GM23338 (cell line): Measurements from ENCODE around the gene CSNK1E. TPM values are rescaled to one million over a fixed set of nuclear protein-coding genes. Genes with fewer than 3 reads are reported as not detected.

ENCODE experiments used
- ATAC-seq: fragments of 200-7000 bp; cut with Tn5 transposase; 3 replicates; pipeline ENCODE4 v1.9.1; 2020
- DNase-seq: peaks from one replicate; pipeline ENCODE4 v3.0.0-alpha.2; 2015; ENCODE audit warnings: low spot score
- H2AFZ ChIP-seq: fragments of 200-600 bp; sonication (generic); 2 replicates; pipeline ENCODE4 v1.8.0; 2016; ENCODE audit warnings: antibody characterized with exemption, mild to moderate bottlenecking, moderate library complexity
- H3F3A ChIP-seq: fragments of 200-600 bp; sonication (generic); replicated peaks from 2 replicates; pipeline ENCODE4 v1.8.0; 2017; ENCODE audit warnings: antibody characterized with exemption, mixed run types, low read depth
- H3K27ac ChIP-seq: fragments of 200-600 bp; sonication (generic); 2 replicates; pipeline ENCODE4 v1.6.1; 2016; ENCODE audit warnings: low read depth
- H3K27me3 ChIP-seq: fragments of 200-600 bp; sonication (generic); 2 replicates; pipeline ENCODE4 v1.8.0; 2016; ENCODE audit warnings: mild to moderate bottlenecking, mixed run types, moderate library complexity; ENCODE audit not compliant: insufficient read depth
- H3K36me3 ChIP-seq: fragments of 200-600 bp; sonication (generic); 2 replicates; pipeline ENCODE4 v1.8.0; 2016; ENCODE audit warnings: mild to moderate bottlenecking; ENCODE audit not compliant: insufficient read depth
- H3K4me1 ChIP-seq: fragments of 200-600 bp; sonication (generic); 2 replicates; pipeline ENCODE4 v1.8.0; 2016; ENCODE audit warnings: mild to moderate bottlenecking, moderate library complexity; ENCODE audit not compliant: insufficient read depth
- H3K4me2 ChIP-seq: fragments of 200-600 bp; sonication (generic); 2 replicates; pipeline ENCODE4 v1.7.1; 2017; ENCODE audit warnings: mixed run types
- H3K4me3 ChIP-seq: fragments of 200-600 bp; sonication (generic); 2 replicates; pipeline ENCODE4 v1.6.1; 2016; ENCODE audit warnings: mixed run types
- H3K79me2 ChIP-seq: fragments of 200-600 bp; sonication (generic); replicated peaks from 2 replicates; pipeline ENCODE4 v1.8.0; 2017; ENCODE audit warnings: mild to moderate bottlenecking; ENCODE audit not compliant: insufficient read depth
- H3K9me2 ChIP-seq: fragments of 200-600 bp; sonication (generic); 2 replicates; pipeline ENCODE4 v1.8.0; 2017; ENCODE audit not compliant: insufficient read depth
- H4K20me1 ChIP-seq: fragments of 200-600 bp; sonication (generic); replicated peaks from 2 replicates; pipeline ENCODE4 v1.8.0; 2017; ENCODE audit warnings: mild to moderate bottlenecking; ENCODE audit not compliant: insufficient read depth
- H3K27ac Mint-ChIP-seq: 2 replicates; pipeline ENCODE4 v1.8.0; 2020; ENCODE audit warnings: inconsistent platforms, mild to moderate bottlenecking, moderate library complexity, mixed read lengths
- H3K27me3 Mint-ChIP-seq: 3 replicates; pipeline ENCODE4 v1.8.0; 2022; ENCODE audit warnings: low read depth, mild to moderate bottlenecking, moderate library complexity, mixed read lengths, inconsistent platforms; ENCODE audit not compliant: insufficient read depth, poor library complexity
- H3K36me3 Mint-ChIP-seq: 3 replicates; pipeline ENCODE4 v1.8.0; 2021; ENCODE audit warnings: low read depth, mild to moderate bottlenecking, inconsistent platforms, moderate library complexity, mixed read lengths
- H3K4me1 Mint-ChIP-seq: 3 replicates; pipeline ENCODE4 v1.8.0; 2020; ENCODE audit warnings: mild to moderate bottlenecking, inconsistent platforms, mixed read lengths
- H3K4me3 Mint-ChIP-seq: 3 replicates; pipeline ENCODE4 v1.8.0; 2021; ENCODE audit warnings: moderate library complexity, mild to moderate bottlenecking, inconsistent platforms, mixed read lengths
- H3K9me3 Mint-ChIP-seq: 3 replicates; pipeline ENCODE4 v1.8.0; 2020; ENCODE audit warnings: moderate library complexity, mild to moderate bottlenecking, inconsistent platforms, mixed read lengths
- CREB1 ChIP-seq: fragments of 250-450 bp; sonication (Bioruptor Pico); IDR thresholded peaks from 2 replicates; pipeline ENCODE4 v1.5.0; 2020; ENCODE audit warnings: low read depth, mild to moderate bottlenecking, moderate library complexity
- CTCF ChIP-seq, 2 experiments: fragments of 200-600 bp in 1 of 2; sonication (generic) in 1 of 2; conservative IDR thresholded peaks; 2 replicates each; pipeline versions ENCODE4 v1.5.1 to v1.6.1; 2016 to 2017; ENCODE audit warnings: antibody characterized with exemption in 2 of 2, low read depth in 2 of 2, mild to moderate bottlenecking in 2 of 2, moderate library complexity in 1 of 2
- ETS1 ChIP-seq: IDR thresholded peaks from 2 replicates; pipeline ENCODE4 v1.6.1; 2016; ENCODE audit warnings: antibody characterized with exemption
- EZH2 ChIP-seq: fragments of 200-600 bp; sonication (generic); IDR thresholded peaks from one replicate; pipeline ENCODE4 v1.8.0; 2017; ENCODE audit warnings: antibody characterized with exemption, mild to moderate bottlenecking, low read depth; ENCODE audit not compliant: unreplicated experiment
- EZH2phosphoT487 ChIP-seq: fragments of 200-600 bp; sonication (generic); IDR thresholded peaks from one replicate; pipeline ENCODE4 v1.8.1; 2018; ENCODE audit warnings: antibody characterized with exemption; ENCODE audit not compliant: unreplicated experiment
- JUNB ChIP-seq: IDR thresholded peaks from one replicate; pipeline ENCODE4 v1.6.1; 2016; ENCODE audit warnings: antibody characterized with exemption; ENCODE audit not compliant: unreplicated experiment
- NANOG ChIP-seq: IDR thresholded peaks from 2 replicates; pipeline ENCODE4 v1.6.1; 2016; ENCODE audit warnings: antibody characterized with exemption, borderline replicate concordance
- POLR2AphosphoS5 ChIP-seq: IDR thresholded peaks from 2 replicates; pipeline ENCODE4 v1.6.1; 2016; ENCODE audit warnings: antibody characterized with exemption, low read depth
- REST ChIP-seq: IDR thresholded peaks from one replicate; pipeline ENCODE4 v1.6.1; 2018; ENCODE audit warnings: antibody characterized with exemption; ENCODE audit not compliant: unreplicated experiment
- STAT1 ChIP-seq: IDR thresholded peaks from one replicate; pipeline ENCODE4 v1.6.1; 2016; ENCODE audit warnings: antibody characterized with exemption; ENCODE audit not compliant: unreplicated experiment
- ZNF114 ChIP-seq: fragments of 250-450 bp; sonication (Bioruptor Pico); IDR thresholded peaks from 2 replicates; pipeline ENCODE4 v1.5.0; 2020; ENCODE audit warnings: mild to moderate bottlenecking, moderate library complexity
- ZNF331 ChIP-seq: fragments of 250-450 bp; sonication (Bioruptor Pico); IDR thresholded peaks from 2 replicates; pipeline ENCODE4 v1.5.0; 2020; ENCODE audit warnings: low read depth, mild to moderate bottlenecking, moderate library complexity
- ZNF462 ChIP-seq: fragments of 250-450 bp; sonication (Bioruptor Pico); IDR thresholded peaks from 2 replicates; pipeline ENCODE4 v1.5.0; 2020; ENCODE audit warnings: mild to moderate bottlenecking, moderate library complexity
- polyA plus RNA-seq: library from polyadenylated mRNA; unstranded; fragments of >200 nt; fragmentation: Nextera tagmentation; extraction: Ambion mirVana; gene quantifications from 2 replicates; pipeline ENCODE4 v1.2.1, GENCODE V29; 2016
- total RNA-seq: library from RNA; depleted of rRNA; stranded (reverse); fragments of >200 nt; shearing (Covaris generic); gene quantifications from 2 replicates; pipeline ENCODE4 v1.2.3, GENCODE V29; 2014

The CSNK1E gene
- total and polyA plus RNA-seq, 2 experiments from 2014 or later = 180 to 259 TPM

- Histone ChIP-seq H3K36me3 (peaks cover 39% of the 10 kb centered on the region), H3K27ac (peak overlapping the region; percentile 84), H3K4me2 (no peak overlapping the region), H3K4me1 (peaks cover 69% of the 10 kb centered on the region), H3K79me2 (peaks cover 97% of the 10 kb centered on the region), H3K9me2 (no peaks in the 10 kb centered on the region), H3F3A (peaks cover 39% of the 10 kb centered on the region), H3K4me3 (no peak overlapping the region), H2AFZ (no peak overlapping the region), H4K20me1 (peaks cover 89% of the 10 kb centered on the region), H3K27me3 (no peaks in the 10 kb centered on the region)
- H3K4me3 Mint-ChIP-seq = no peak overlapping the region
- peaks cover 71% of the 10 kb centered on the region for H3K4me1 Mint-ChIP-seq
- peaks cover 5% of the 10 kb centered on the region; the same call in 2 of the 3 replicates for H3K9me3 Mint-ChIP-seq
- peaks cover 18% of the 10 kb centered on the region for H3K27me3 Mint-ChIP-seq
- H3K27ac Mint-ChIP-seq = peak overlapping the region; percentile 72
- DNase-seq (no peak), ATAC-seq (no peak)
- H3K36me3 Mint-ChIP-seq = peaks cover 55% of the 10 kb centered on the region
- no peak for TF ChIP-seq ZNF331 (CRISPR knock-in tag)
- TF ChIP-seq CREB1 (CRISPR knock-in tag) = no peak
- TF ChIP-seq EZH2phosphoT487 = no peak
- TF ChIP-seq POLR2AphosphoS5 = no peak
- no peak for TF ChIP-seq EZH2
- no peak for TF ChIP-seq CTCF (conservative IDR thresholded peaks at IDR 0.05; ENCODE audit: low read depth in 2 of 2)
- no peak for TF ChIP-seq STAT1
- TF ChIP-seq REST = no peak
- TF ChIP-seq NANOG = no peak
- TF ChIP-seq JUNB = no peak
- TF ChIP-seq ZNF462 (CRISPR knock-in tag) = no peak
- TF ChIP-seq ETS1 = no peak
- no peak for TF ChIP-seq ZNF114 (CRISPR knock-in tag)
Measured at GRCh38 chr22:38312261-38312800, 4.9 kb downstream of the CSNK1E start.
